GF-D8 (cell line): Measurements from ENCODE around the gene SLIT1.

Experiments
- DNase-seq: peaks from one replicate; lab custom pipeline; 2025; lab: John Stamatoyannopoulos, UW

Gene SLIT1

GRCh38 chr10:97080051-97080776 is 105.5 kb downstream of the SLIT1 start:
- DNase-seq, result no peak

GRCh38 chr10:97079448-97079847 is 106.3 kb downstream of the SLIT1 start:
- no peak for DNase-seq

- no peak for DNase-seq
Observed at GRCh38 chr10:97078938-97079445, 106.8 kb downstream of the SLIT1 start.

GRCh38 chr10:97078261-97078937 is 107.4 kb downstream of the SLIT1 start:
- no peak for DNase-seq

GRCh38 chr10:97076781-97077180 is 109.0 kb downstream of the SLIT1 start:
- no peak for DNase-seq

- DNase-seq, result no peak
Observed at GRCh38 chr10:97075961-97076525, 109.7 kb downstream of the SLIT1 start.

- DNase-seq, result no peak
Observed at GRCh38 chr10:97075421-97075820, 110.3 kb downstream of the SLIT1 start.

- DNase-seq, result no peak
Observed at GRCh38 chr10:97074256-97075145, 111.3 kb downstream of the SLIT1 start.

- no peak for DNase-seq
Observed at GRCh38 chr10:97072851-97073665, 112.7 kb downstream of the SLIT1 start.

- no peak for DNase-seq
Observed at GRCh38 chr10:97071496-97071895, 114.3 kb downstream of the SLIT1 start.

- peak; percentile 6 for DNase-seq
Observed at GRCh38 chr10:97069576-97070362, 116.0 kb downstream of the SLIT1 start.

- no peak for DNase-seq
Observed at GRCh38 chr10:97069026-97069425, 116.7 kb downstream of the SLIT1 start.

- DNase-seq, result no peak
Observed at GRCh38 chr10:97067716-97068391, 117.9 kb downstream of the SLIT1 start.

- no peak for DNase-seq
Observed at GRCh38 chr10:97066877-97067555, 118.7 kb downstream of the SLIT1 start.

GRCh38 chr10:97065686-97066660 is 119.8 kb downstream of the SLIT1 start:
- DNase-seq, result no peak

- DNase-seq, result no peak
Observed at GRCh38 chr10:97065128-97065527, 120.6 kb downstream of the SLIT1 start.

- no peak for DNase-seq
Observed at GRCh38 chr10:97063983-97064837, 121.5 kb downstream of the SLIT1 start.
